ENCODE results near the gene ZFHX3. TPM values are rescaled to one million over a fixed set of nuclear protein-coding genes. Genes with fewer than 3 reads are reported as not detected.

Gene ZFHX3
- total and polyA plus RNA-seq, 10 of the 15 experiments (the other 5 are each of a cell fraction or from before 2014, with no cell fraction given) = 0.68 to 8.6 (median 2.0) TPM

- no peaks in the 10 kb centered on the region; the same call in 1 of the 2 replicates for H4K20me1 ChIP-seq (ENCODE audit: control insufficient read depth, insufficient read depth)
- DNase-seq (ENCODE audit: low read depth, low spot score) = no peak
- 84% methylated on average over 11 of the region's 11 CpGs for WGBS (ENCODE audit: insufficient coverage, insufficient replicate concordance, low lambda C conversion rate, missing lambda C conversion rate)
- no peak overlapping the region for H2AFZ ChIP-seq (ENCODE audit: control insufficient read depth, low read depth, low read length)
- no peak overlapping the region for H3K27ac ChIP-seq (ENCODE audit: control insufficient read depth, insufficient read depth)
- ChIA-PET SMC1A (ENCODE audit: uncharacterized antibody, unreplicated experiment) (no interaction called here), CTCF (no interaction called here), POLR2A (no interaction called here), RAD21 (ENCODE audit: unreplicated experiment) (no interaction called here)
- H3K4me3 ChIP-seq = no peak overlapping the region
- H3K36me3 ChIP-seq (ENCODE audit: control insufficient read depth in 2 of 2, insufficient read depth in 2 of 2, low read length in 1 of 2) = no peaks in the 10 kb centered on the region; a peak in 1 of 4 replicates
- no TSS peak for BruUV-seq (replicated peaks)
- no peak for ATAC-seq
- intact Hi-C loops (cut with micrococcal nuclease; ENCODE audit: unreplicated experiment) = loop anchor here (10.0 kb wide), 1 partner anchor 174 kb away; no protein-coding TSS in a partner anchor
- in situ Hi-C loops (cut with MboI) = no loop called here
- no peaks in the 10 kb centered on the region for H3K27me3 ChIP-seq (replicated peaks in 1 of 2; ENCODE audit: control insufficient read depth in 2 of 2, insufficient read depth in 2 of 2, low read length in 1 of 2)
- FAIRE-seq = no peak
- no peak overlapping the region for H3K4me2 ChIP-seq (ENCODE audit: control insufficient read depth, insufficient read depth)
- peaks cover 4% of the 10 kb centered on the region; the same call in 1 of the 2 replicates for H3K4me1 ChIP-seq (ENCODE audit: control insufficient read depth, insufficient read depth, low read length)
- no peaks in the 10 kb centered on the region for H3K9me3 ChIP-seq (replicated peaks; ENCODE audit: control insufficient read depth, insufficient read depth, low read length)
- no peak overlapping the region for H3K9ac ChIP-seq (ENCODE audit: control insufficient read depth, insufficient read depth, low read length)
- no peaks in the 10 kb centered on the region for H3K79me2 ChIP-seq (ENCODE audit: control insufficient read depth, insufficient read depth, low read length)
- TF ChIP-seq RELA (IDR thresholded peaks at IDR 0.05; ENCODE audit: borderline replicate concordance, partially characterized antibody) (no peak), E2F4 (IDR thresholded peaks at IDR 0.05; ENCODE audit: low read depth, low read length) (no peak), MTA3 (IDR thresholded peaks at IDR 0.05; ENCODE audit: borderline replicate concordance, low read length) (no peak), CBX5 (IDR thresholded peaks at IDR 0.05; ENCODE audit: low read depth) (no peak), MEF2A (IDR thresholded peaks at IDR 0.05; ENCODE audit: insufficient read depth, low read depth, low read length) (no peak), ASH2L (IDR thresholded peaks at IDR 0.05; ENCODE audit: borderline replicate concordance, low read depth) (no peak), CTCF (IDR thresholded peaks at IDR 0.05 in 2 of 3, conservative IDR thresholded peaks at IDR 0.05 in 1 of 3; ENCODE audit: control insufficient read depth in 2 of 3, extremely low read depth in 1 of 3, insufficient read depth in 1 of 3, low read depth in 3 of 3, low read length in 3 of 3) (no peak), CBX3 (IDR thresholded peaks at IDR 0.05; ENCODE audit: borderline replicate concordance, low read depth) (no peak), RUNX3 (IDR thresholded peaks at IDR 0.05; ENCODE audit: low read length) (no peak), ZBTB33 (IDR thresholded peaks at IDR 0.05) (no peak), ZNF687 (IDR thresholded peaks at IDR 0.05) (no peak), NFYB (IDR thresholded peaks at IDR 0.05; ENCODE audit: insufficient read depth, low read depth, low read length) (no peak), TARDBP (IDR thresholded peaks at IDR 0.05; ENCODE audit: borderline replicate concordance) (no peak)
Measured at GRCh38 chr16:72838586-72838910, 209.4 kb downstream of the ZFHX3 start.
